ENCODE results near the gene C12orf42. TPM values are rescaled to one million over a fixed set of nuclear protein-coding genes. Genes with fewer than 3 reads are reported as not detected.

Gene C12orf42
- total and polyA plus RNA-seq, 2 experiments from 2014 or later = not detected

DNA sequence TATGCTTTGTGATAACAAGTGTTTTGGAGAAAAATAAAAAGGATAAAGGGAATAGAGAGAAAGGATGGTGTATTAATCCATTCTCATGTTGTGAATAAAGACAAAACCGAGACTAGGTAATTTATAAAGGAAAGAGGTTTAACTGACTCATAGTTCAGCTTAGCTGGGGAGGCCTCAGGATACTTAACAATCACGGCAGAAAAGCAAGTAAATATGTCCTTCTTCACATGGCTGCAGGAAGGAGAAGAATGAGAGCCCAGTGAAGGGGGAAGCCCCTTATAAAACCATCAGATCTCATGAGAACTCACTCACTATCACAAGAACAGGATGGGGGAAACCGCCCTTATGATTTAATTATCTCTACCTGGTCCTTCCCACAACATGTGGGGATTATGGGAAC, 18.1 kb upstream of the C12orf42 start:
- no peak overlapping the region for H2AFZ ChIP-seq
- H3K9me2 ChIP-seq (ENCODE audit: insufficient read depth) = no peaks in the 10 kb centered on the region
- in situ Hi-C loops (cut with MboI) = no loop called here
- H3K9me3 ChIP-seq (ENCODE audit: low read depth) = no peaks in the 10 kb centered on the region
- no peak for TF ChIP-seq EZH2 (IDR thresholded peaks at IDR 0.05; ENCODE audit: insufficient read depth, poor library complexity, severe bottlenecking)
- TF ChIP-seq EZH2phosphoT487 (IDR thresholded peaks at IDR 0.05; ENCODE audit: insufficient read depth, low read depth) = no peak
- WGBS, 2 experiments (ENCODE audit: low coverage in 1 of 2, low lambda C conversion rate in 2 of 2, missing lambda C conversion rate in 2 of 2) = 10 to 21% methylated on average over 3 of the region's 3 CpGs
- no peaks in the 10 kb centered on the region for H3K36me3 ChIP-seq (ENCODE audit: low read depth)
- no peak overlapping the region for H3K9ac ChIP-seq
- no peaks in the 10 kb centered on the region for H3K79me2 ChIP-seq (ENCODE audit: insufficient read depth)
- H3K4me2 ChIP-seq (ENCODE audit: unreplicated experiment) = no peak overlapping the region
- no peak overlapping the region for H3K27ac ChIP-seq
- no peaks in the 10 kb centered on the region for H4K20me1 ChIP-seq (ENCODE audit: insufficient read depth)
- H3F3A ChIP-seq (ENCODE audit: insufficient read depth) = no peaks in the 10 kb centered on the region
- H3K27me3 ChIP-seq (replicated peaks; ENCODE audit: insufficient read depth) = no peaks in the 10 kb centered on the region; the same call in 1 of the 2 replicates
- no peaks in the 10 kb centered on the region for H3K4me1 ChIP-seq (ENCODE audit: insufficient read depth)
- DNase-seq = no peak
- no peak overlapping the region for H3K4me3 ChIP-seq

DNA sequence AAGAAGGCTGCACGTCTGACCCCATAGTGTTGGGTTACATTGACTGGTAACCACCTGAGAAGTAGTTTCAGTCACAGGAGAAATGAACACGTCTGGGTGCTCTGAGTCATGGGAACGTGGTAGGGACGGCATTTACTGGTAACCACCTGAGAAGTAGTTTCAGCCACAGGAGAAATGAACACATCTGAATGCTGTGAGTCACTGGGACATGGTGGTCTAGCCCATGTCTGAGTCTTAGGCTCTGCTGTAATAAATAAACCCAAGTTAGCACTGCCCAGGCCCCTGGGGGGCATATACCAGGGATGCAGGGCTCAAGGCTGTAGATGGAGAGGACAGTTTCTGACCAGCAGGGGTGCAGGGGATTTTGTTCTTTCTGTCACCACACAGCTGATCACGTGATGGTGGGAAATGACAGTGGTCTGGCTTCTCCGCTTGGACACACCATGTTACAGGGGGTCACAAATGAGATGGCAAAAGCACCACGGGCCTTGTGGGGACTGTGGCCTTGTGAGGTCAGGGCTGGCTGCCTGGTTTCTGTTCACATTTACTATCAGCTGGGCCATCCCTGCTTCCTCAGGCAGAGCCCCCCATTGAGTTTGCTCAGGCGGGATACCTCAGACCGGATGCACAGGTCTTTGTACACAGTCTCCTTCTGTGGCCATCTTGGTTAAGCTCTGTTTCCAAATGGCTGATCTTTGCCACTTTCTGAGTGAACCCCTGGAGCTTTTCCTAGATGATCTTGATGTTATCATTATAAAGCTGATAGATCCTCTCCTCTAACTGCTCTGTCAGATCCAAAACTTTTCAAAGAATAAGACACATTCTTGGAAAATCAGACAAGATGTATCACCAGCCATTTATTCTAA, 9.8 kb upstream of the C12orf42 start:
- TF ChIP-seq EZH2phosphoT487 (IDR thresholded peaks at IDR 0.05; ENCODE audit: insufficient read depth, low read depth) (no peak), EZH2 (IDR thresholded peaks at IDR 0.05; ENCODE audit: insufficient read depth, poor library complexity, severe bottlenecking) (no peak)
- H3K9me2 ChIP-seq (ENCODE audit: insufficient read depth) = no peaks in the 10 kb centered on the region
- H2AFZ ChIP-seq = no peak overlapping the region
- no peaks in the 10 kb centered on the region for H4K20me1 ChIP-seq (ENCODE audit: insufficient read depth)
- DNase-seq = no peak
- H3K4me1 ChIP-seq (ENCODE audit: insufficient read depth) = no peaks in the 10 kb centered on the region
- H3K27me3 ChIP-seq (replicated peaks; ENCODE audit: insufficient read depth) = no peaks in the 10 kb centered on the region; the same call in 1 of the 2 replicates
- H3K9ac ChIP-seq = no peak overlapping the region
- H3K36me3 ChIP-seq (ENCODE audit: low read depth) = no peaks in the 10 kb centered on the region
- no peak overlapping the region for H3K4me3 ChIP-seq
- no peaks in the 10 kb centered on the region for H3K79me2 ChIP-seq (ENCODE audit: insufficient read depth)
- no peaks in the 10 kb centered on the region for H3F3A ChIP-seq (ENCODE audit: insufficient read depth)
- 54 to 60% methylated on average over 9 of the region's 9 CpGs for WGBS, 2 experiments (ENCODE audit: low coverage in 1 of 2, low lambda C conversion rate in 2 of 2, missing lambda C conversion rate in 2 of 2)
- no peaks in the 10 kb centered on the region for H3K9me3 ChIP-seq (ENCODE audit: low read depth)
- no peak overlapping the region for H3K27ac ChIP-seq
- in situ Hi-C loops (cut with MboI) = no loop called here
- H3K4me2 ChIP-seq (ENCODE audit: unreplicated experiment) = no peak overlapping the region

- no peaks in the 10 kb centered on the region; the same call in 1 of the 2 replicates for H3K27me3 ChIP-seq (replicated peaks; ENCODE audit: insufficient read depth)
- no peaks in the 10 kb centered on the region for H3K9me2 ChIP-seq (ENCODE audit: insufficient read depth)
- H3K9ac ChIP-seq = no peak overlapping the region
- H2AFZ ChIP-seq = no peak overlapping the region
- no peak overlapping the region for H3K27ac ChIP-seq
- H3K9me3 ChIP-seq (ENCODE audit: low read depth) = no peaks in the 10 kb centered on the region
- H3K79me2 ChIP-seq (ENCODE audit: insufficient read depth) = no peaks in the 10 kb centered on the region
- H3K36me3 ChIP-seq (ENCODE audit: low read depth) = no peaks in the 10 kb centered on the region
- no peak overlapping the region for H3K4me3 ChIP-seq
- DNase-seq = no peak
- TF ChIP-seq EZH2 (IDR thresholded peaks at IDR 0.05; ENCODE audit: insufficient read depth, poor library complexity, severe bottlenecking) = no peak
- TF ChIP-seq EZH2phosphoT487 (IDR thresholded peaks at IDR 0.05; ENCODE audit: insufficient read depth, low read depth) = no peak
- WGBS, 2 experiments (ENCODE audit: low coverage in 1 of 2, low lambda C conversion rate in 2 of 2, missing lambda C conversion rate in 2 of 2) = 58 to 63% methylated on average over 6 to 7 of the region's 7 CpGs
- H3K4me1 ChIP-seq (ENCODE audit: insufficient read depth) = no peaks in the 10 kb centered on the region
- H3F3A ChIP-seq (ENCODE audit: insufficient read depth) = no peaks in the 10 kb centered on the region
- H3K4me2 ChIP-seq (ENCODE audit: unreplicated experiment) = no peak overlapping the region
- H4K20me1 ChIP-seq (ENCODE audit: insufficient read depth) = no peaks in the 10 kb centered on the region
- in situ Hi-C loops (cut with MboI) = no loop called here
These were observed 8.8 kb upstream of the C12orf42 start for GRCh38 chr12:103504606-103505005.

GRCh38 chr12:103503546-103504480, 8.0 kb upstream of the C12orf42 start:
- Histone ChIP-seq H3K9me3 (ENCODE audit: low read depth) (no peaks in the 10 kb centered on the region), H3K4me2 (ENCODE audit: unreplicated experiment) (no peak overlapping the region), H2AFZ (no peak overlapping the region), H3K9me2 (ENCODE audit: insufficient read depth) (no peaks in the 10 kb centered on the region), H3K36me3 (ENCODE audit: low read depth) (no peaks in the 10 kb centered on the region), H3K27ac (no peak overlapping the region), H3K9ac (no peak overlapping the region), H3K79me2 (ENCODE audit: insufficient read depth) (no peaks in the 10 kb centered on the region), H4K20me1 (ENCODE audit: insufficient read depth) (no peaks in the 10 kb centered on the region), H3K4me1 (ENCODE audit: insufficient read depth) (no peaks in the 10 kb centered on the region), H3K4me3 (no peak overlapping the region), H3K27me3 (replicated peaks; ENCODE audit: insufficient read depth) (no peaks in the 10 kb centered on the region; the same call in 1 of the 2 replicates), H3F3A (ENCODE audit: insufficient read depth) (no peaks in the 10 kb centered on the region)
- no peak for DNase-seq
- TF ChIP-seq EZH2 (IDR thresholded peaks at IDR 0.05; ENCODE audit: insufficient read depth, poor library complexity, severe bottlenecking) (no peak), EZH2phosphoT487 (IDR thresholded peaks at IDR 0.05; ENCODE audit: insufficient read depth, low read depth) (no peak)
- in situ Hi-C loops (cut with MboI) = no loop called here
- WGBS, 2 experiments (ENCODE audit: low coverage in 1 of 2, low lambda C conversion rate in 2 of 2, missing lambda C conversion rate in 2 of 2) = 62% methylated on average over 14 of the region's 14 CpGs

Measured in GM23248 (cell line).